B cell (primary cell): ENCODE results near the gene PHKG1. TPM values are rescaled to one million over a fixed set of nuclear protein-coding genes. Genes with fewer than 3 reads are reported as not detected.
"Not testable (repeated sequence)": the region's sequence is repeated elsewhere in the genome, so short reads cannot be mapped to it uniquely, and the experiment has no call there.

Source experiments
- ATAC-seq: fragments of 200-7000 bp; cut with Tn5 transposase; one replicate; pipeline ENCODE4 v1.10.0; 2021; ENCODE audit warnings: low read depth, mild to moderate bottlenecking, moderate number of reproducible peaks, moderate library complexity
- CTCF ChIA-PET: fragments of 350-600 bp; sonication (Branson Sonifier 250); formaldehyde crosslinking; loops from one replicate; lab custom pipeline; 2021; ENCODE audit warnings: antibody characterized with exemption, inconsistent platforms; lab: Charles Lee
- POLR2A ChIA-PET: fragments of 350-600 bp; sonication (Branson Sonifier 250); formaldehyde crosslinking; loops from one replicate; lab custom pipeline; 2021; ENCODE audit warnings: antibody characterized with exemption; lab: Charles Lee
- DNase-seq: peaks from one replicate; pipeline ENCODE4 v3.0.0; 2013
- H2AFZ ChIP-seq: 2 replicates; pipeline ENCODE4 v1.6.1; 2012; ENCODE audit warnings: mild to moderate bottlenecking, low read depth, low read length; ENCODE audit not compliant: insufficient read depth, poor library complexity, severe bottlenecking
- H3K27ac ChIP-seq, 2 donors: 1 replicate in 1 of 2; 2 replicates in 1 of 2; pipeline ENCODE4 v1.5.1; 2012 to 2013; ENCODE audit warnings: low read length in 2 of 2, mild to moderate bottlenecking in 2 of 2, moderate library complexity in 1 of 2
- H3K27me3 ChIP-seq, 4 experiments: fragments of 200-600 bp in 1 of 4; sonication (generic) in 1 of 4; replicated peaks in 1 of 4; 1 replicate in 2 of 4; 2 replicates in 2 of 4; pipeline versions ENCODE4 v1.6.1 to v1.7.0; 2013 to 2016; ENCODE audit warnings: low read length in 3 of 4, mild to moderate bottlenecking in 2 of 4, mixed read lengths in 1 of 4, moderate library complexity in 1 of 4; ENCODE audit not compliant: insufficient read depth in 4 of 4, control insufficient read depth in 3 of 4; ENCODE audit errors: control extremely low read depth in 1 of 4
- H3K36me3 ChIP-seq, 2 experiments: replicated peaks in 1 of 2; 1 replicate in 1 of 2; 2 replicates in 1 of 2; pipeline versions ENCODE4 v1.6.1 to v1.7.1; 2013; ENCODE audit warnings: low read length in 1 of 2; ENCODE audit not compliant: insufficient read depth in 2 of 2, control insufficient read depth in 1 of 2; ENCODE audit errors: control extremely low read depth in 1 of 2, extremely low read depth in 1 of 2
- H3K4me1 ChIP-seq, 2 donors: fragments of 200-600 bp in 1 of 2; sonication (generic) in 1 of 2; 1 replicate in 1 of 2; 2 replicates in 1 of 2; pipeline versions ENCODE4 v1.5.1 to v1.6.1; 2013 to 2017; ENCODE audit warnings: low read length in 2 of 2; ENCODE audit not compliant: control insufficient read depth in 2 of 2, insufficient read depth in 2 of 2
- H3K4me2 ChIP-seq: replicated peaks from 2 replicates; pipeline ENCODE3; 2012; ENCODE audit warnings: mild to moderate bottlenecking, low read depth, low read length; ENCODE audit not compliant: poor library complexity, severe bottlenecking
- H3K4me3 ChIP-seq, 5 experiments: fragments of 200-600 bp in 1 of 5; sonication (generic) in 1 of 5; 1 replicate in 3 of 5; 2 replicates in 2 of 5; pipeline versions ENCODE4 v1.5.1 to v1.7.0; 2011 to 2016; ENCODE audit warnings: low read length in 4 of 5, mild to moderate bottlenecking in 4 of 5, low read depth in 2 of 5, control low read depth in 1 of 5, moderate library complexity in 1 of 5; ENCODE audit not compliant: insufficient read depth in 1 of 5; ENCODE audit errors: control extremely low read depth in 1 of 5, extremely low read depth in 1 of 5
- H3K79me2 ChIP-seq: fragments of 200-600 bp; sonication (generic); one replicate; pipeline ENCODE4 v1.6.0; 2016; ENCODE audit warnings: low read length; ENCODE audit not compliant: control insufficient read depth, insufficient read depth
- H3K9ac ChIP-seq: fragments of 200-600 bp; sonication (generic); 2 replicates; pipeline ENCODE4 v1.6.1; 2017; ENCODE audit warnings: mild to moderate bottlenecking, low read length, moderate library complexity
- H3K9me3 ChIP-seq, 3 donors: one replicate each; pipeline versions ENCODE4 v1.6.1 to v1.7.1; 2013; ENCODE audit warnings: low read length in 2 of 3; ENCODE audit not compliant: control insufficient read depth in 2 of 3, insufficient read depth in 1 of 3; ENCODE audit errors: control extremely low read depth in 1 of 3
- H4K20me1 ChIP-seq: 2 replicates; pipeline ENCODE4 v1.6.0; 2012; ENCODE audit warnings: mild to moderate bottlenecking, low read length; ENCODE audit not compliant: insufficient read depth, control insufficient read depth, poor library complexity, severe bottlenecking
- H3K27ac Mint-ChIP-seq: one replicate; pipeline ENCODE4 v1.8.0; 2021; ENCODE audit warnings: mixed read lengths
- H3K27me3 Mint-ChIP-seq: one replicate; pipeline ENCODE4 v1.8.0; 2021; ENCODE audit warnings: mixed read lengths
- H3K4me1 Mint-ChIP-seq: one replicate; pipeline ENCODE4 v1.8.0; 2021; ENCODE audit warnings: mixed read lengths
- H3K4me3 Mint-ChIP-seq: one replicate; pipeline ENCODE4 v1.8.0; 2021; ENCODE audit warnings: mixed read lengths
- H3K9me3 Mint-ChIP-seq: one replicate; pipeline ENCODE4 v1.8.0; 2022; ENCODE audit warnings: mixed read lengths; ENCODE audit not compliant: insufficient read depth
- EZH2 ChIP-seq: IDR thresholded peaks from 2 replicates; pipeline ENCODE4 v1.6.1; 2012; ENCODE audit warnings: borderline replicate concordance, low read depth, mild to moderate bottlenecking, moderate library complexity, low read length; ENCODE audit not compliant: insufficient read depth, poor library complexity, severe bottlenecking
- WGBS: methylation state at CpG from one replicate; pipeline ENCODE4 v1.1.5; 2013; ENCODE audit warnings: missing lambda C conversion rate; ENCODE audit not compliant: insufficient coverage; 5-methylcytosine and 5-hydroxymethylcytosine counted together
- intact Hi-C: fragments of 100-400 bp; cut with micrococcal nuclease; formaldehyde crosslinking; loops from one replicate; pipeline ENCODE4 v1.10.0; 2022
- polyA minus RNA-seq: library from RNA; depleted of rRNA, polyadenylated mRNA; stranded (reverse); fragments of >200 nt; gene quantifications from 2 replicates; pipeline ENCODE4 v1.2.3, GENCODE V29; 2012
- polyA plus RNA-seq: library from polyadenylated mRNA; depleted of rRNA; stranded (reverse); fragments of >200 nt; gene quantifications from 2 replicates; pipeline ENCODE4 v1.2.3, GENCODE V29; 2012
- total RNA-seq, 2 donors: library from RNA; stranded (reverse); fragments of 120-200 nt in 1 of 2; gene quantifications; 1 replicate in 1 of 2; 2 replicates in 1 of 2; pipeline versions ENCODE4 v1.2.3 to v1.2.4, GENCODE V29; 2013 to 2022
- TF ChIP-seq, protein P1 (sequence below): fragments of 200-600 bp; IDR thresholded peaks from one replicate; pipeline ENCODE4 v1.8.0; 2022; ENCODE audit warnings: antibody characterized with exemption, mild to moderate bottlenecking

PHKG1 gene
- total RNA-seq (3.3 and 4.0 TPM in 2 replicates), polyA plus RNA-seq (1.9 and 2.1 TPM in 2 replicates), polyA minus RNA-seq (4.2 TPM in 1 of 2 replicates, not detected in the other)
- total RNA-seq (2013) = 3.1 TPM

DNA sequence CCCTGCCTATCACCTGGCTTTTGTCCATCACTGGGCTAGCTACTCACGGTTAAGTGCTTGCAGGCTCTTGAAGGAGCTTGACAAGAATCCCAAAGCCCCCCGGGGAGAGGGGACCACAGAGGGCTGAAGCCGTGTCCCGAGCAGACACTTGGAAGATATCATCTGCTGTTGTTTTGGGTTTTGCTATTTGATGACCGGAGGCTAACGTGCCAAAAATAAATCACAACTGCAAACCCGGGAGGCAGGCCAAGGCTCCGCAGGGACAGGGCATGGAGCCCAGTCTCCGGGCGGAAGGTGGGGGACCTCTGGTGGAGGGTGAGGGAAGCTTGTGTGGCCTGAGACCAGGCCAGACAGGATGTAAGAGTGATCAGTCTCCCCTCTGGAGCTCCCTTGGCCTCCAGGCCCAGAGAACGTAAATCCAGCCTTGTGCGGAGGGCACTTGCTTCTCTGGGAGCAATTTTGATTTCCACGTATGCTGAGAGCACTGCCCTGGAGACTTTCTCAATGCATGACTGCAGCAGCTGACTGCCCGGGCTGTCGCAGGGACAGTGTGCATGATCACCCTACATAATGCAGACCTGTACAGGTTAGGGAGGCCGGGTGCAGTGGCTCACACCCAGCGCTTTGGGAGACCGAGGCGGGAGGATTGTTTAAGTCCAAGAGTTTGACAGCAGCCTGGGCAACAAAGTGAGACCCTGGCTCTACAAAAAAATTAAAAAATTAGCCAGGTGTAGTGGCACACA is at the start of gene PHKG1:
Gene PHKG1 (minus strand): TSS at position 164 of the 743 bp plus-strand sequence. CDS start 4,011 bp downstream, outside the sequence.
- POLR2A ChIA-PET = no interaction called here
- no peaks in the 10 kb centered on the region for H4K20me1 ChIP-seq
- CTCF ChIA-PET = no interaction called here
- DNase-seq = no peak
- H3K27ac ChIP-seq = no peak within 1 kb of the TSS
- Mint-ChIP-seq H3K27me3 (no peaks in the 10 kb centered on the region), H3K9me3 (no peaks in the 10 kb centered on the region), H3K27ac (no peak within 1 kb of the TSS), H3K4me1 (no peaks in the 10 kb centered on the region), H3K4me3 (no peak within 1 kb of the TSS)
- ATAC-seq = no peak
- WGBS = 85% methylated on average over 14 of the region's 19 CpGs
- no peaks in the 10 kb centered on the region for H3K27me3 ChIP-seq
- peaks cover 0 to 3% of the 10 kb centered on the region in 2 experiments for H3K36me3 ChIP-seq
- no peak within 1 kb of the TSS for H3K9ac ChIP-seq
- no peaks in the 10 kb centered on the region for H3K79me2 ChIP-seq
- no peak within 1 kb of the TSS for H3K4me2 ChIP-seq
- H2AFZ ChIP-seq = no peak within 1 kb of the TSS
- H3K9me3 ChIP-seq = no peaks in the 10 kb centered on the region
- no peaks in the 10 kb centered on the region for H3K4me1 ChIP-seq
- H3K4me3 ChIP-seq = no peak within 1 kb of the TSS
- intact Hi-C loops = no loop called here
- TF ChIP-seq, protein P1, sequence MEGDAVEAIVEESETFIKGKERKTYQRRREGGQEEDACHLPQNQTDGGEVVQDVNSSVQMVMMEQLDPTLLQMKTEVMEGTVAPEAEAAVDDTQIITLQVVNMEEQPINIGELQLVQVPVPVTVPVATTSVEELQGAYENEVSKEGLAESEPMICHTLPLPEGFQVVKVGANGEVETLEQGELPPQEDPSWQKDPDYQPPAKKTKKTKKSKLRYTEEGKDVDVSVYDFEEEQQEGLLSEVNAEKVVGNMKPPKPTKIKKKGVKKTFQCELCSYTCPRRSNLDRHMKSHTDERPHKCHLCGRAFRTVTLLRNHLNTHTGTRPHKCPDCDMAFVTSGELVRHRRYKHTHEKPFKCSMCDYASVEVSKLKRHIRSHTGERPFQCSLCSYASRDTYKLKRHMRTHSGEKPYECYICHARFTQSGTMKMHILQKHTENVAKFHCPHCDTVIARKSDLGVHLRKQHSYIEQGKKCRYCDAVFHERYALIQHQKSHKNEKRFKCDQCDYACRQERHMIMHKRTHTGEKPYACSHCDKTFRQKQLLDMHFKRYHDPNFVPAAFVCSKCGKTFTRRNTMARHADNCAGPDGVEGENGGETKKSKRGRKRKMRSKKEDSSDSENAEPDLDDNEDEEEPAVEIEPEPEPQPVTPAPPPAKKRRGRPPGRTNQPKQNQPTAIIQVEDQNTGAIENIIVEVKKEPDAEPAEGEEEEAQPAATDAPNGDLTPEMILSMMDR = no peak
- no peak for TF ChIP-seq EZH2

DNA sequence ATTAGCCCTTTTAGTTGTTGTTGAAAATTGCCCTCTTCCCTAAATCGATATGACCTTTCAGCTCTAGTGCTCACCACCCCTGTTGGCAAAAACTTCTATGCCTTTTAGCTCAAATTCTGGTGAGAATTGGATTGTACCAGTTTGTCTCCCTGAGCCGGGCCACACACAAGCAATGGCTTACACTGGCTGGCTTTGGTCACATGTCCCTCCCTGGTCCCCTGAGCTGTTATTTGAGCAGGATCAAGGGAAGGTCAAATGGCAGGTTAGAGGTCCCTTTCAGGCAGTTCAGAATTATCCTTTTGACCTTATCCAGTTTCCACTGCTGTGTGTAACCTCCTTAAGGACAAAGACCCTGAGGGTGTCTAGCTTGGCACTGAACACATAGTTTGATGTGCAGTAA is 38.3 kb upstream of the PHKG1 start:
- H4K20me1 ChIP-seq, H3K27ac Mint-ChIP-seq, H3K9me3 Mint-ChIP-seq, DNase-seq, H2AFZ ChIP-seq, ATAC-seq, H3K4me2 ChIP-seq, H3K9me3 ChIP-seq, H3K27me3 Mint-ChIP-seq, H3K4me1 ChIP-seq, H3K4me3 ChIP-seq, H3K4me1 Mint-ChIP-seq, H3K9ac ChIP-seq, H3K4me3 Mint-ChIP-seq, H3K79me2 ChIP-seq, CTCF ChIA-PET, POLR2A ChIA-PET, H3K27me3 ChIP-seq, intact Hi-C loops, H3K36me3 ChIP-seq, H3K27ac ChIP-seq: not testable (repeated sequence)
- no CpG with 5 or more reads among the region's 2 CpGs for WGBS
